Measurements from ENCODE around the gene PODXL2.

PODXL2 gene

DNA sequence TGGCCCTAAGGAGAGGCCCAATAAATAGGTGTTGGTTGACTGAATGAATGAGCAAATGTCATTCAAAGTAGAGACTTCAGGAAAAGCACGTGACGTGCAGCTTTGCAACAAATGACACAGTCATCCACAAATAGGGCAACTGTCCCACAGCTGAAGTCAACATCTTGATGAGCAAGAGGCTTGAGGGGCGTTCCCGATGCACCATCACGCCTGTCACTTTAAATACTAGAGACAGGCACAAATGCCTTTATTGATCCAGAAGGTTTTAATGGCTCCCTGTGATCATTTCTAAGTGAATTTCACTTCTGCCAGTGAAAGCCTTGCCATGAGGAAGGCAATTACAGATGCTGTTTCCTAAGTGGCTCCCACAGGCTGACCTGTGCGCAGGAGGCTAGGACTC lies 87.4 kb downstream of the PODXL2 start:
- in situ Hi-C loops (cut with HindIII; ENCODE audit: low sequenced_read_pairs): no loop called here
- TF ChIP-seq, protein P1, sequence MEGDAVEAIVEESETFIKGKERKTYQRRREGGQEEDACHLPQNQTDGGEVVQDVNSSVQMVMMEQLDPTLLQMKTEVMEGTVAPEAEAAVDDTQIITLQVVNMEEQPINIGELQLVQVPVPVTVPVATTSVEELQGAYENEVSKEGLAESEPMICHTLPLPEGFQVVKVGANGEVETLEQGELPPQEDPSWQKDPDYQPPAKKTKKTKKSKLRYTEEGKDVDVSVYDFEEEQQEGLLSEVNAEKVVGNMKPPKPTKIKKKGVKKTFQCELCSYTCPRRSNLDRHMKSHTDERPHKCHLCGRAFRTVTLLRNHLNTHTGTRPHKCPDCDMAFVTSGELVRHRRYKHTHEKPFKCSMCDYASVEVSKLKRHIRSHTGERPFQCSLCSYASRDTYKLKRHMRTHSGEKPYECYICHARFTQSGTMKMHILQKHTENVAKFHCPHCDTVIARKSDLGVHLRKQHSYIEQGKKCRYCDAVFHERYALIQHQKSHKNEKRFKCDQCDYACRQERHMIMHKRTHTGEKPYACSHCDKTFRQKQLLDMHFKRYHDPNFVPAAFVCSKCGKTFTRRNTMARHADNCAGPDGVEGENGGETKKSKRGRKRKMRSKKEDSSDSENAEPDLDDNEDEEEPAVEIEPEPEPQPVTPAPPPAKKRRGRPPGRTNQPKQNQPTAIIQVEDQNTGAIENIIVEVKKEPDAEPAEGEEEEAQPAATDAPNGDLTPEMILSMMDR (IDR thresholded peaks at IDR 0.05; ENCODE audit: low read depth, low read length, missing control alignments): no peak
- no peak for DNase-seq (ENCODE audit: low read depth)
- no peak overlapping the region for H3K4me3 ChIP-seq (ENCODE audit: low read depth, low read length)

DNA sequence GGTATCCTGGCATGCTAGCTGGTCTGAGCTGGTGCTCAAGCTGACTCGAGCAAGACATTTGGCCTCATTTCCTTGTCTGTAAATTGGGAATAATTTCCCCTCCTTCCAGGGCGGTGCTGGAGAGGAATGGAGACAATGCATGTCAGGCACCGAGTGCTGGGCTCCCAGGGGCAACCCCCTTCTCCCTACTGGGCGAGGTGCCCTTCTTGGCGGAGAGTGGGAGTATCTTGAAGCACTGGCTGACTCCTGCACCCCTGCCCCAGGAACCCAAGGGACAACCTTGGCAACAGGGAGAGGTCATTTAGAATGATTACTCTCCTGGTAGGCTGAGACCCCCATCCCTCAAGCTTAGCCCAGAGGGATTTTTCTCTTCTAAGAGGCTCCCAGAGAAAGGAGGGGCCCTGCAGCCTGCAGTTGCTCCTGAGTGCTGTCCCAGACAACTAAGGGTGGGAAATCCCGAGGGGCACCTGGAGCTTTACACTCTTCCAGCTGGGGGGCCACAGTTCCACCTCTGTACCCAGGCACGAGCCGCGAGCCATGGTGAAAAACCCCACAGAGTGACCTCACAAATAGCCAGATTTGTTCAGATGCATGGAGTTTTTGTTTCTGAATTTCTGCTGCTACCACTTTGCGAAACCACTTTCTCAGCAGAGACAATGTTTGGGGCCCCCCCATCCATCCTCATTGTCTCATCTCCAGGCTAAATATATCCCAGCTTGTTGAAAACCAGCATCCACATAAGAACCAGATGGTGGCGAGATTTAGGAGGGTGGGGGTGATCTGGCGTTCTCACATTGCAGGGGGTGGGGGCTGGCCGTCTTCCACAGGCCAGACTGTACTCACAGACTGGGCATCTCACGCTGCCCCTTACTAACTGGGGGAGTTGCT lies 88.6 kb downstream of the PODXL2 start:
- H3K4me3 ChIP-seq (ENCODE audit: low read depth, low read length): no peak overlapping the region
- no peak for DNase-seq (ENCODE audit: low read depth)
- in situ Hi-C loops (cut with HindIII; ENCODE audit: low sequenced_read_pairs): no loop called here
- TF ChIP-seq, protein P1 (IDR thresholded peaks at IDR 0.05; ENCODE audit: low read depth, low read length, missing control alignments): no peak

DNA sequence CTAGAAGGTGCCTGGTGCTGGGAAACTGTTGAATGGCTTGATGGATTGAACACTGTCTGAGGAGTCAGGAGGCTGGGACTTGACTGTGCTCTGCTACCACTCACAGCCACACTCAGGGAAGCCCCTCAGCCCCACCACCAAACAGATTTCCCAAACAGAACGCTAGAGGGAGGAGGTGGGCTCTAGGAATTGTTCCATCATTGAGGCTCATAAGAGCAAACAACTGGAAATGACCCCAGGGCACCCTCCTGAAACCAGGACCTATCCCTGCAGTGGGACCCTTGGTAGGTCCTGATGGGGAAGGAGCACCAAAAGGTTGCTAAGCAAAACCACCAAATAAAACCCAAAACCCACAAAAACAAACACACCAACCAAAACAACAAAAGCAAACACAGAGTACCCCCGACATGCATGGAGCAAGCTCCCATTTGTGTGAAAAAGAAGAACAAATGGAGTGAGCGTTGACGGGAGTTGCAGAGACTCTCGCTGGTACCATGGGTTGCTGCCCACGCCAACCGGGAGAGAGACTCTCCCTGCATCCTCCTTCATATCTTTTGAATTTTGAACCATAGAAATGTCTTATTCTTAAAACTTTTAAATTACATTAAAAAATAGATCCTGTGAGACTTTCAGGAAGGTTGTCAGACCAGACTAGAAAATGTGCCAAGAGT lies 89.4 kb downstream of the PODXL2 start:
- no peak overlapping the region for H3K4me3 ChIP-seq (ENCODE audit: low read depth, low read length)
- no peak for DNase-seq (ENCODE audit: low read depth)
- in situ Hi-C loops (cut with HindIII; ENCODE audit: low sequenced_read_pairs): no loop called here
- TF ChIP-seq, protein P1 (IDR thresholded peaks at IDR 0.05; ENCODE audit: low read depth, low read length, missing control alignments): peak; percentile 27

DNA sequence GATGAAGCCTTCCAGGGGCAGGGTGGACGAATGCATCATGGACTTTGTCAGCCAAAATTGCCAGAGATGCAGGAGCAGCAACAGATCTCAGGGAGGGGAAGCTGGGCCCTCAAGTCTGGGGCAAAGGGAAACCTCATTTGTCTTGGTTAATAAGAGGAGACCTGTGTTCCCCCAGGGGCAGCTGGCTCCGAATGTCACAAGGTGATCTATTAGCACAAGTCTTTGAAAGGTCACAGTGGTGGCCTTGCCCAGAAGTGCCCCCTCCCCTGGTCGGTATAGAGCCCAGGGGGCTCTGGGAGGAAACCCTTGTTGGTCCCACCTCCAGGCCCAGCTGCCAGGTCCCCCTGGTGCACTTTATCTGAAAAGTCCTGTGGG lies 89.9 kb downstream of the PODXL2 start:
- no peak for DNase-seq (ENCODE audit: low read depth)
- no peak overlapping the region for H3K4me3 ChIP-seq (ENCODE audit: low read depth, low read length)
- TF ChIP-seq, protein P1 (IDR thresholded peaks at IDR 0.05; ENCODE audit: low read depth, low read length, missing control alignments): no peak
- in situ Hi-C loops (cut with HindIII; ENCODE audit: low sequenced_read_pairs): no loop called here

DNA sequence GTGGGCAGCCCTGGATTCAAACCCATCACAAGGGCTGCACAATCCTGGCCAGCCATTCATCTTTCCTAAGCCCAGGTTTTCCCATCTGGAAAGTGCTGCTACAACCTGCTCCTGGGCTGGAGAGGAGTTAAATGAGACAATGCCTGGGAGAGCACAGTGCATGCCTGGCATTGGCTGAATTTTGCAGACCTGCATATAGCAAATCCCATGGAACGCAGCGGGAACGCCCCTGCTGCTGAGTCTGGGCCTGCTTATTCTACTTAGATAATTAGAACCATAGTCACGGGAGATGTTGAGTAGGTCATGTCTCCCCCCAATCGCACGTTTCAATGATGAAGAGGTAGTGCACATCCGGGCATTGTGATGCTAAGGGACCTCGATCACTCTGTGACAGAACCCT lies 90.4 kb downstream of the PODXL2 start:
- TF ChIP-seq, protein P1 (IDR thresholded peaks at IDR 0.05; ENCODE audit: low read depth, low read length, missing control alignments): no peak
- DNase-seq (ENCODE audit: low read depth): no peak

DNA sequence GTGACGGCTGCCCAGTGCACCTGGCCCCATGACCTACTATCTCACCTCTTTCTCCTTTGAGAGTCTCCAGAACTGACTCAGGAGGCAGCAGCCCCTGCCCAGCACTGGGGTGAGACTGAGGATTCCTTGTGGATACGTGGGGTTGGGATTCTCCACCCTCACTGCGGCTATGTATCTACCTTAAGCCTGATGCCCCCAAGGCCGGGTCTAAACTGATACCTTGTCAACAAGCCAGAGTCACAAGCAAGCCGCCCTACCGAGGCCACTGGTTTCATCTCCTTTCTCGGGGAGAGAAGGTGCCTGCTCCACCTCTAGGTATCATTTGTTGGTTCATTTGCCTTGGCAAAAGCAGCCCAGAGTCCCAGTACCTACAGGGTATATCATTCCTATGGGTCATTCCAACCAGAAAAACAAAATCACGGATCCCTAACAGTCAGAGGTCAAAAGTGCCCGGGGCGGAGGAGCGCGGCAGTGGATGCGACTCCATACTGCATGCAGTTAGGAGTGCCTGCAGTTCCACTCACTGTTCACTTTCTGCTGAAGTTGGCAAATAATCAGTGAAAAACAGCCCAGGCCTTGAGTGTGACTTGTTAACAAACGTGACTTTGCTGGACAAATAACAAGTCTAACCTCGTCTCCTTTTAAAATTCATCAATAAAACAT lies 91.3 kb downstream of the PODXL2 start:
- H3K4me3 ChIP-seq (ENCODE audit: low read depth, low read length): no peak overlapping the region
- in situ Hi-C loops (cut with HindIII; ENCODE audit: low sequenced_read_pairs): no loop called here
- DNase-seq (ENCODE audit: low read depth): no peak
- TF ChIP-seq, protein P1 (IDR thresholded peaks at IDR 0.05; ENCODE audit: low read depth, low read length, missing control alignments): no peak

More for the DNA sequence above, 90.4 kb downstream of the PODXL2 start:
- in situ Hi-C loops (cut with HindIII; ENCODE audit: low sequenced_read_pairs): no loop called here
- H3K4me3 ChIP-seq (ENCODE audit: low read depth, low read length): no peak overlapping the region

All from astrocyte of the cerebellum (primary cell).